H9 (cell line): ENCODE data around the gene AFG1L. TPM values are rescaled to one million over a fixed set of nuclear protein-coding genes. Genes with fewer than 3 reads are reported as not detected.

Source experiments
- DNase-seq: peaks from one replicate; pipeline ENCODE4 v3.0.0-alpha.2; 2017
- H2AFZ ChIP-seq: one replicate; pipeline ENCODE4 v1.6.1; 2013; ENCODE audit warnings: mild to moderate bottlenecking, low read length, control low read depth, moderate library complexity
- H2AK5ac ChIP-seq: 2 replicates; pipeline ENCODE4 v1.6.1; 2013; ENCODE audit warnings: low read length, control low read depth, mixed read lengths; ENCODE audit not compliant: insufficient read length
- H2BK120ac ChIP-seq: one replicate; pipeline ENCODE4 v1.6.1; 2013; ENCODE audit warnings: low read depth, mild to moderate bottlenecking, low read length, control low read depth, inconsistent platforms; ENCODE audit not compliant: poor library complexity, severe bottlenecking
- H2BK12ac ChIP-seq: 2 replicates; pipeline ENCODE4 v1.6.1; 2013; ENCODE audit warnings: low read length, control low read depth, mixed read lengths, low read depth; ENCODE audit not compliant: insufficient read length
- H2BK15ac ChIP-seq: 2 replicates; pipeline ENCODE4 v1.6.1; 2013; ENCODE audit warnings: low read depth, low read length, control low read depth
- H2BK20ac ChIP-seq: one replicate; pipeline ENCODE4 v1.6.1; 2013; ENCODE audit warnings: low read depth, mild to moderate bottlenecking, low read length, control low read depth, inconsistent platforms; ENCODE audit not compliant: poor library complexity, severe bottlenecking
- H2BK5ac ChIP-seq: 2 replicates; pipeline ENCODE4 v1.6.1; 2013; ENCODE audit warnings: low read length, control low read depth, mixed read lengths; ENCODE audit not compliant: insufficient read length
- H3K14ac ChIP-seq: 2 replicates; pipeline ENCODE4 v1.6.1; 2013; ENCODE audit warnings: low read length, control low read depth; ENCODE audit not compliant: insufficient read depth
- H3K18ac ChIP-seq: 2 replicates; pipeline ENCODE4 v1.6.1; 2013; ENCODE audit warnings: low read depth, mild to moderate bottlenecking, mixed read lengths, low read length, control low read depth; ENCODE audit not compliant: insufficient read length
- H3K23ac ChIP-seq: 2 replicates; pipeline ENCODE4 v1.6.1; 2013; ENCODE audit warnings: low read length, control low read depth, mixed read lengths, low read depth; ENCODE audit not compliant: insufficient read length
- H3K23me2 ChIP-seq: 2 replicates; pipeline ENCODE4 v1.6.1; 2013; ENCODE audit warnings: low read depth, mild to moderate bottlenecking, mixed read lengths, low read length, control low read depth; ENCODE audit not compliant: insufficient read length, poor library complexity, severe bottlenecking
- H3K27ac ChIP-seq: 2 replicates; pipeline ENCODE4 v1.5.1; 2013; ENCODE audit warnings: low read length, control low read depth, mixed read lengths, low read depth; ENCODE audit not compliant: insufficient read length
- H3K27me3 ChIP-seq: 2 replicates; pipeline ENCODE4 v1.6.1; 2013; ENCODE audit warnings: low read length, control low read depth, inconsistent platforms; ENCODE audit not compliant: insufficient read depth
- H3K4ac ChIP-seq: 2 replicates; pipeline ENCODE4 v1.6.1; 2013; ENCODE audit warnings: low read depth, mild to moderate bottlenecking, control low read depth, inconsistent platforms, low read length, moderate library complexity
- H3K4me1 ChIP-seq: 2 replicates; pipeline ENCODE4 v1.6.1; 2013; ENCODE audit warnings: low read length, control low read depth, inconsistent platforms; ENCODE audit not compliant: insufficient read depth
- H3K4me2 ChIP-seq: 2 replicates; pipeline ENCODE4 v1.6.1; 2013; ENCODE audit warnings: low read length, control low read depth, mixed read lengths; ENCODE audit not compliant: insufficient read length, insufficient read depth
- H3K56ac ChIP-seq: 2 replicates; pipeline ENCODE4 v1.6.1; 2013; ENCODE audit warnings: low read depth, mild to moderate bottlenecking, mixed read lengths, low read length, control low read depth; ENCODE audit not compliant: insufficient read length
- H3K79me1 ChIP-seq: 2 replicates; pipeline ENCODE4 v1.6.1; 2013; ENCODE audit warnings: low read depth, mild to moderate bottlenecking, moderate library complexity, low read length, control low read depth, inconsistent platforms; ENCODE audit not compliant: insufficient read depth, poor library complexity, severe bottlenecking
- H3K79me2 ChIP-seq: 2 replicates; pipeline ENCODE4 v1.6.1; 2013; ENCODE audit warnings: low read length, control low read depth, inconsistent platforms; ENCODE audit not compliant: insufficient read depth
- H3K9ac ChIP-seq: 2 replicates; pipeline ENCODE4 v1.6.1; 2013; ENCODE audit warnings: low read length, control low read depth, mixed read lengths; ENCODE audit not compliant: insufficient read length; ENCODE audit errors: extremely low read depth
- H3K9me3 ChIP-seq: one replicate; pipeline ENCODE4 v1.6.1; 2013; ENCODE audit warnings: low read depth, low read length, inconsistent platforms; ENCODE audit not compliant: control insufficient read depth
- H3T11ph ChIP-seq: one replicate; pipeline ENCODE4 v1.6.1; 2013; ENCODE audit warnings: mild to moderate bottlenecking, low read length, control low read depth, inconsistent platforms
- H4K20me1 ChIP-seq: one replicate; pipeline ENCODE4 v1.6.1; 2013; ENCODE audit not compliant: control insufficient read depth, insufficient read length, insufficient read depth
- H4K5ac ChIP-seq: 2 replicates; pipeline ENCODE4 v1.6.1; 2013; ENCODE audit warnings: low read depth, mild to moderate bottlenecking, mixed read lengths, low read length, control low read depth; ENCODE audit not compliant: insufficient read length
- H4K8ac ChIP-seq: replicated peaks from 2 replicates; pipeline ENCODE4 v1.6.1; 2013; ENCODE audit warnings: low read length, control low read depth, mixed read lengths, low read depth; ENCODE audit not compliant: insufficient read length
- H4K91ac ChIP-seq: 2 replicates; pipeline ENCODE4 v1.6.1; 2013; ENCODE audit warnings: low read depth, mild to moderate bottlenecking, moderate library complexity, mixed read lengths, low read length, control low read depth; ENCODE audit not compliant: insufficient read length
- H3K27ac Mint-ChIP-seq, 3 experiments: 2 replicates in 2 of 3; 3 replicates in 1 of 3; pipeline ENCODE4 v1.8.0; 2020 to 2021; ENCODE audit warnings: mixed read lengths in 3 of 3, mild to moderate bottlenecking in 1 of 3, moderate library complexity in 1 of 3
- H3K27me3 Mint-ChIP-seq: 2 replicates; pipeline ENCODE4 v1.8.0; 2021; ENCODE audit warnings: low read depth, mild to moderate bottlenecking, moderate library complexity, mixed read lengths
- H3K36me3 Mint-ChIP-seq, 3 experiments: 2 replicates in 2 of 3; 3 replicates in 1 of 3; pipeline ENCODE4 v1.8.0; 2020 to 2021; ENCODE audit warnings: low read depth in 3 of 3, mixed read lengths in 3 of 3; ENCODE audit not compliant: insufficient read depth in 1 of 3
- H3K4me1 Mint-ChIP-seq, 2 experiments: 2 replicates each; pipeline ENCODE4 v1.8.0; 2020; ENCODE audit warnings: mixed read lengths in 2 of 2
- H3K4me3 Mint-ChIP-seq, 2 experiments: 2 replicates in 1 of 2; 3 replicates in 1 of 2; pipeline ENCODE4 v1.8.0; 2020 to 2021; ENCODE audit warnings: mild to moderate bottlenecking in 2 of 2, mixed read lengths in 2 of 2, moderate library complexity in 1 of 2
- H3K9me3 Mint-ChIP-seq, 2 experiments: 2 replicates in 1 of 2; 3 replicates in 1 of 2; pipeline ENCODE4 v1.8.0; 2020; ENCODE audit warnings: mild to moderate bottlenecking in 2 of 2, mixed read lengths in 2 of 2, moderate library complexity in 1 of 2
- CTCF ChIP-seq: fragments of 200-600 bp; sonication (generic); conservative IDR thresholded peaks from 3 replicates; pipeline ENCODE4 v1.8.0; 2021; ENCODE audit warnings: antibody characterized with exemption, mild to moderate bottlenecking
- WGBS: extraction: QIAGEN DNeasy Blood & Tissue Kit; methylation state at CpG from one replicate; pipeline ENCODE4 v1.1.7; 2013; ENCODE audit warnings: missing lambda C conversion rate, low lambda C conversion rate, mixed read lengths; ENCODE audit not compliant: insufficient read length; ENCODE audit errors: extremely low coverage; 5-methylcytosine and 5-hydroxymethylcytosine counted together
- total RNA-seq: library from RNA; stranded (reverse); gene quantifications from 2 replicates; pipeline ENCODE4 v1.2.1, GENCODE V29; 2021

Gene AFG1L
- total RNA-seq, 1 experiment from 2014 or later = 4.7 TPM

DNA sequence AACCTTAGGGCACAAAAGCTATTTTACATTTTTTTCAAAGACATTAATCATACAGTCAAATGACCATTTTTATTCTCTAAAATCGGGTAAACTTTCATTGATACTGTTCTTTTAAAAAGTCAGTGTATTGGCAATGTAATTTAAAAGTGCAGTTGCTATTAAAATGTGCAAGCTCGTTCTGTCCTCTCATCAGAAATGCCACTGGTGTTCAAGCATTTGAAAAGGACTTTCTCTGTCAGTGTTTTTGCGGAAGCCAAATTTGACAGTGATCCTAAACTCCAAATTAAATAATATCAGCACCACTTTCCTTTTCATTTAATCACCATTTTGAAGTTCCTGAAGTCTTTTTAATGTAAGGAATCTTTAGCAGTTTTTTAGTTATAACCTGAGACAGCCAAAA is 69.6 kb downstream of the AFG1L start:
- Histone ChIP-seq H3K23ac (no peak overlapping the region), H2BK15ac (no peak overlapping the region), H3K4me1 (no peaks in the 10 kb centered on the region), H3K9me3 (no peaks in the 10 kb centered on the region), H3K18ac (no peak overlapping the region), H4K91ac (no peak overlapping the region), H3K4me2 (no peak overlapping the region), H3K14ac (no peak overlapping the region), H3K56ac (no peak overlapping the region), H3K9ac (no peak overlapping the region), H4K20me1 (no peaks in the 10 kb centered on the region), H3K79me1 (no peaks in the 10 kb centered on the region), H2BK20ac (no peak overlapping the region), H3K23me2 (no peaks in the 10 kb centered on the region), H3K27me3 (no peaks in the 10 kb centered on the region), H4K8ac (no peak overlapping the region), H4K5ac (no peak overlapping the region), H2BK12ac (no peak overlapping the region), H3K27ac (no peak overlapping the region), H2BK5ac (no peak overlapping the region), H2AFZ (no peak overlapping the region), H2AK5ac (no peak overlapping the region), H3K4ac (no peak overlapping the region), H3T11ph (no peak overlapping the region), H3K79me2 (no peaks in the 10 kb centered on the region), H2BK120ac (no peak overlapping the region)
- H3K27ac Mint-ChIP-seq = no peak overlapping the region
- peaks cover 3% of the 10 kb centered on the region in 2 experiments; a peak in 1 of 4 replicates for H3K4me1 Mint-ChIP-seq
- no peak for DNase-seq
- no peaks in the 10 kb centered on the region for H3K36me3 Mint-ChIP-seq
- H3K4me3 Mint-ChIP-seq = no peak overlapping the region
- no peaks in the 10 kb centered on the region for H3K27me3 Mint-ChIP-seq
- WGBS = no CpG with 5 or more reads among the region's 3 CpGs
- TF ChIP-seq CTCF = no peak
- H3K9me3 Mint-ChIP-seq = no peaks in the 10 kb centered on the region
